Ishikawa (cell line): ENCODE results near the gene TFAM.

Source experiments
- CEBPB ChIP-seq: IDR thresholded peaks from 2 replicates; pipeline ENCODE4 v1.6.1; 2012
- CREB1 ChIP-seq: IDR thresholded peaks from 2 replicates; pipeline ENCODE4 v1.6.1; 2012; ENCODE audit warnings: low read depth
- EGR1 ChIP-seq: IDR thresholded peaks from 2 replicates; pipeline ENCODE4 v1.6.1; 2012
- EP300 ChIP-seq: IDR thresholded peaks from 2 replicates; pipeline ENCODE4 v1.6.1; 2012; ENCODE audit warnings: borderline replicate concordance
- FOXM1 ChIP-seq: IDR thresholded peaks from 2 replicates; pipeline ENCODE4 v1.6.1; 2012; ENCODE audit warnings: low read depth, borderline replicate concordance
- MAX ChIP-seq: IDR thresholded peaks from 2 replicates; pipeline ENCODE4 v1.6.1; 2012
- NFIC ChIP-seq: IDR thresholded peaks from 2 replicates; pipeline ENCODE4 v1.6.1; 2012
- RAD21 ChIP-seq: IDR thresholded peaks from 2 replicates; pipeline ENCODE4 v1.6.1; 2012; ENCODE audit warnings: low read depth
- TAF1 ChIP-seq: IDR thresholded peaks from 2 replicates; pipeline ENCODE4 v1.6.1; 2012; ENCODE audit warnings: low read depth, mild to moderate bottlenecking
- YY1 ChIP-seq: IDR thresholded peaks from 2 replicates; pipeline ENCODE4 v1.6.1; 2012; ENCODE audit warnings: low read depth
- ZBTB7A ChIP-seq: IDR thresholded peaks from 2 replicates; pipeline ENCODE4 v1.6.1; 2012; ENCODE audit warnings: low read depth
- TF ChIP-seq, protein P1 (sequence below): IDR thresholded peaks from 2 replicates; pipeline ENCODE4 v1.6.1; 2012; ENCODE audit warnings: low read depth, mild to moderate bottlenecking

DNA sequence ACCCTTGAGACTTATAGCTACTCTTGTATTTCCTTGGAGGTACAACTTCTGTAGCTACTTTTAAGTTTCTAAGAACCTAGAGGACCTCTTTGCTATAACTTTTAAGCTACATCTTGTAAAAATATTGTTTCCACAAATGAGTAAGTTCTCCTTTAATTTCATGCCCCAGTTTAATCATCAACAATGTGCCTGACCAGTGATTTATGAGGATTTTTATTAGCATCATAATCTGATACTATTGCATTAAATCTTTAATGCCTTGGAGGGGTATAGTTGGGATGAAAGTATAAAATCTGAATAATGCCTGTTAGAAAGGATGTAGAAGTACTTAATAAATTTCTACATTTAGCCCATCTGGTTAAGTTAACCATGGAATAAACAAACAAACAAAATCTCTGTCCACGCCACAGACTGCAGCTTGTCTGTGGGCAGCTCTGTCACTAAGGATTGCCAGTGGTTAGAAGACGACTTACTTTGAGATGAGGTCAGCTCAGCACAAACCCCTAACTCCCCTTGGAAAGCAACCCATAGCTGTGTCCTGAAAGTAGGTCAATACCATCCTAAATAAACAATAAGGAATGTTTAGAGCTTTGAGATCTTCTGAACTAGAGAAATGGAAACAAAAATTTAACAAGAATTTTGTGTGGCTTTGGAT lies 32.1 kb upstream of the TFAM start:
- TF ChIP-seq CEBPB (no peak), MAX (no peak), RAD21 (no peak), YY1 (no peak), ZBTB7A (no peak), FOXM1 (no peak), EP300 (no peak), CREB1 (no peak), TAF1 (no peak), EGR1 (no peak), NFIC (no peak)
- TF ChIP-seq, protein P1, sequence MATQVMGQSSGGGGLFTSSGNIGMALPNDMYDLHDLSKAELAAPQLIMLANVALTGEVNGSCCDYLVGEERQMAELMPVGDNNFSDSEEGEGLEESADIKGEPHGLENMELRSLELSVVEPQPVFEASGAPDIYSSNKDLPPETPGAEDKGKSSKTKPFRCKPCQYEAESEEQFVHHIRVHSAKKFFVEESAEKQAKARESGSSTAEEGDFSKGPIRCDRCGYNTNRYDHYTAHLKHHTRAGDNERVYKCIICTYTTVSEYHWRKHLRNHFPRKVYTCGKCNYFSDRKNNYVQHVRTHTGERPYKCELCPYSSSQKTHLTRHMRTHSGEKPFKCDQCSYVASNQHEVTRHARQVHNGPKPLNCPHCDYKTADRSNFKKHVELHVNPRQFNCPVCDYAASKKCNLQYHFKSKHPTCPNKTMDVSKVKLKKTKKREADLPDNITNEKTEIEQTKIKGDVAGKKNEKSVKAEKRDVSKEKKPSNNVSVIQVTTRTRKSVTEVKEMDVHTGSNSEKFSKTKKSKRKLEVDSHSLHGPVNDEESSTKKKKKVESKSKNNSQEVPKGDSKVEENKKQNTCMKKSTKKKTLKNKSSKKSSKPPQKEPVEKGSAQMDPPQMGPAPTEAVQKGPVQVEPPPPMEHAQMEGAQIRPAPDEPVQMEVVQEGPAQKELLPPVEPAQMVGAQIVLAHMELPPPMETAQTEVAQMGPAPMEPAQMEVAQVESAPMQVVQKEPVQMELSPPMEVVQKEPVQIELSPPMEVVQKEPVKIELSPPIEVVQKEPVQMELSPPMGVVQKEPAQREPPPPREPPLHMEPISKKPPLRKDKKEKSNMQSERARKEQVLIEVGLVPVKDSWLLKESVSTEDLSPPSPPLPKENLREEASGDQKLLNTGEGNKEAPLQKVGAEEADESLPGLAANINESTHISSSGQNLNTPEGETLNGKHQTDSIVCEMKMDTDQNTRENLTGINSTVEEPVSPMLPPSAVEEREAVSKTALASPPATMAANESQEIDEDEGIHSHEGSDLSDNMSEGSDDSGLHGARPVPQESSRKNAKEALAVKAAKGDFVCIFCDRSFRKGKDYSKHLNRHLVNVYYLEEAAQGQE = no peak
